Right lobe of liver (tissue), 6 donors: Measurements from ENCODE around the gene EPHA10. TPM values are rescaled to one million over a fixed set of nuclear protein-coding genes. Genes with fewer than 3 reads are reported as not detected.

Experiments
- ATAC-seq, 4 donors: fragments of 200-7000 bp; cut with Tn5 transposase; one replicate each; pipeline ENCODE4 v1.9.1; 2020; ENCODE audit warnings: mild to moderate bottlenecking in 4 of 4, moderate library complexity in 4 of 4
- DNase-seq, 3 donors: peaks; one replicate each; pipeline ENCODE4 v3.0.0-alpha.2; 2020
- H3K27ac ChIP-seq, 3 donors: fragments of 200-600 bp; one replicate each; pipeline ENCODE4 v1.8.0; 2022
- H3K27me3 ChIP-seq, 2 donors: fragments of 200-600 bp; one replicate each; pipeline ENCODE4 v1.8.0; 2022
- H3K36me3 ChIP-seq, 4 donors: fragments of 200-600 bp; sonication (generic) in 1 of 4; one replicate each; pipeline versions ENCODE4 v1.5.1 to v1.8.0; 2017 to 2022; ENCODE audit warnings: control low read depth in 1 of 4
- H3K4me1 ChIP-seq, 4 donors: fragments of 200-600 bp; sonication (generic) in 1 of 4; one replicate each; pipeline versions ENCODE4 v1.5.1 to v1.8.0; 2017 to 2022; ENCODE audit warnings: control low read depth in 1 of 4
- H3K4me3 ChIP-seq, 3 donors: fragments of 200-600 bp; one replicate each; pipeline ENCODE4 v1.8.0; 2022
- H3K9me3 ChIP-seq, 4 donors: fragments of 200-600 bp; sonication (generic) in 1 of 4; one replicate each; pipeline versions ENCODE4 v1.5.1 to v1.8.0; 2017 to 2022; ENCODE audit warnings: control low read depth in 1 of 4
- CTCF ChIP-seq, 4 donors: fragments of 200-600 bp in 3 of 4; fragments of 450-650 bp in 1 of 4; IDR thresholded peaks; one replicate each; pipeline versions ENCODE4 v1.5.1 to v1.8.0; 2016 to 2022; ENCODE audit warnings: antibody characterized with exemption in 4 of 4, mild to moderate bottlenecking in 2 of 4
- POLR2A ChIP-seq: fragments of 450-650 bp; IDR thresholded peaks from one replicate; pipeline ENCODE4 v1.6.1; 2017; ENCODE audit warnings: antibody characterized with exemption, mild to moderate bottlenecking
- WGBS: methylation state at CpG from one replicate; pipeline ENCODE4 v1.1.6; 2018; ENCODE audit warnings: low coverage, low lambda C conversion rate; ENCODE audit not compliant: insufficient coverage; ENCODE audit errors: missing lambda C conversion rate; 5-methylcytosine and 5-hydroxymethylcytosine counted together
- intact Hi-C, 2 donors: fragments of 100-400 bp; cut with DNase I; formaldehyde crosslinking; loops; one replicate each; pipeline versions ENCODE4 v1.11.2 to v1.14.1; 2022
- total RNA-seq, 6 experiments: library from RNA; depleted of rRNA in 2 of 6; stranded (reverse); fragments of >200 nt in 2 of 6; fragmentation: NEBNext Ultra II Directional in 3 of 6; extraction: Animal tissue kit (Norgen Biotek cat#: 25700) in 3 of 6; gene quantifications; one replicate each; pipeline versions ENCODE4 v1.1.0 to v1.2.4, GENCODE V29; 2016 to 2023
- donor health status: DM: no; HTN: yes; CAD: no.
- donor health status: DM: no; HTN: no; CAD: no.
- donor health status: DM: no; HTN: no; CAD: no.
- donor health status: DM: no; HTN: yes; CAD: no.
- donor health status: DM: no; HTN: yes; CAD: no.

Gene EPHA10
- total RNA-seq, 6 experiments from 2014 or later, result 0.07 to 0.16 TPM; not detected in 4

GRCh38 chr1:37718901-37719571 lies 45.9 kb downstream of the EPHA10 start:
- H3K9me3 ChIP-seq, result no peaks in the 10 kb centered on the region
- no peaks in the 10 kb centered on the region for H3K36me3 ChIP-seq
- H3K4me1 ChIP-seq, result no peaks in the 10 kb centered on the region
- intact Hi-C loops, result no loop called here
- no peaks in the 10 kb centered on the region for H3K27me3 ChIP-seq
- H3K27ac ChIP-seq, result no peak overlapping the region
- TF ChIP-seq POLR2A, result no peak
- no peak for TF ChIP-seq CTCF (IDR thresholded peaks at IDR 0.05)
- DNase-seq (no peak), ATAC-seq (no peak)
- H3K4me3 ChIP-seq, result no peak overlapping the region
- 50% methylated on average over 5 of the region's 15 CpGs for WGBS

GRCh38 chr1:37718181-37718900 lies 46.6 kb downstream of the EPHA10 start:
- Histone ChIP-seq H3K27ac (no peak overlapping the region), H3K9me3 (no peaks in the 10 kb centered on the region), H3K4me1 (no peaks in the 10 kb centered on the region), H3K27me3 (no peaks in the 10 kb centered on the region), H3K4me3 (no peak overlapping the region), H3K36me3 (no peaks in the 10 kb centered on the region)
- intact Hi-C loops, result no loop called here
- WGBS, result 87% methylated on average over 7 of the region's 26 CpGs
- no peak for TF ChIP-seq POLR2A
- TF ChIP-seq CTCF (IDR thresholded peaks at IDR 0.05), result no peak
- DNase-seq (no peak), ATAC-seq (no peak)

GRCh38 chr1:37717631-37718030 lies 47.3 kb downstream of the EPHA10 start:
- Histone ChIP-seq H3K36me3 (no peaks in the 10 kb centered on the region), H3K4me3 (no peak overlapping the region), H3K27me3 (no peaks in the 10 kb centered on the region), H3K9me3 (no peaks in the 10 kb centered on the region), H3K4me1 (no peaks in the 10 kb centered on the region), H3K27ac (no peak overlapping the region)
- WGBS, result no CpG with 5 or more reads among the region's 6 CpGs
- DNase-seq (no peak), ATAC-seq (no peak)
- intact Hi-C loops, result no loop called here
- TF ChIP-seq POLR2A, result no peak
- TF ChIP-seq CTCF (IDR thresholded peaks at IDR 0.05), result no peak

GRCh38 chr1:37716321-37716720 lies 48.6 kb downstream of the EPHA10 start:
- H3K4me3 ChIP-seq, result no peak overlapping the region
- no peak for DNase-seq
- H3K4me1 ChIP-seq, result no peaks in the 10 kb centered on the region
- TF ChIP-seq CTCF (IDR thresholded peaks at IDR 0.05), result no peak
- no peak for TF ChIP-seq POLR2A
- no peaks in the 10 kb centered on the region for H3K36me3 ChIP-seq
- no peaks in the 10 kb centered on the region for H3K9me3 ChIP-seq
- no peaks in the 10 kb centered on the region for H3K27me3 ChIP-seq
- intact Hi-C loops, result no loop called here
- 67% methylated on average over 1 of the region's 4 CpGs for WGBS
- no peak overlapping the region for H3K27ac ChIP-seq
- ATAC-seq, result no peak
